Ovary (tissue), 9 donors: ENCODE results near the gene TBC1D32. TPM values are rescaled to one million over a fixed set of nuclear protein-coding genes. Genes with fewer than 3 reads are reported as not detected.

Experiments
- DNase-seq, 5 donors: peaks; one replicate each; pipeline ENCODE4 v3.0.0-alpha.2; 2019 to 2020
- H3K27ac ChIP-seq, 2 donors: fragments of 200-600 bp; one replicate each; pipeline versions ENCODE4 v1.5.1 to v1.8.0; 2019 to 2022
- H3K27me3 ChIP-seq: fragments of 200-600 bp; one replicate; pipeline ENCODE4 v1.8.0; 2022
- H3K36me3 ChIP-seq: fragments of 200-600 bp; sonication (generic); one replicate; pipeline ENCODE4 v1.5.1; 2019
- H3K4me1 ChIP-seq: one replicate; pipeline ENCODE4 v1.8.1; 2013; ENCODE audit warnings: mild to moderate bottlenecking, moderate library complexity; ENCODE audit not compliant: insufficient read depth
- H3K4me3 ChIP-seq: fragments of 200-600 bp; sonication (generic); one replicate; pipeline ENCODE4 v1.5.1; 2017
- H3K9me3 ChIP-seq, 2 donors: fragments of 200-600 bp in 1 of 2; sonication (generic) in 1 of 2; one replicate each; pipeline versions ENCODE4 v1.5.1 to v1.8.1; 2013 to 2019; ENCODE audit warnings: mild to moderate bottlenecking in 1 of 2, moderate library complexity in 1 of 2
- CTCF ChIP-seq, 3 donors: fragments of 450-650 bp in 2 of 3; fragments of 200-600 bp in 1 of 3; IDR thresholded peaks; one replicate each; pipeline versions ENCODE4 v1.5.1 to v1.8.0; 2016 to 2022; ENCODE audit warnings: antibody characterized with exemption in 3 of 3, mild to moderate bottlenecking in 1 of 3
- EP300 ChIP-seq: sonication (generic); formaldehyde crosslinking; IDR thresholded peaks from one replicate; pipeline ENCODE4 v1.6.1; 2017; ENCODE audit warnings: antibody characterized with exemption
- POLR2A ChIP-seq: fragments of 450-650 bp; IDR thresholded peaks from one replicate; pipeline ENCODE4 v1.6.1; 2017; ENCODE audit warnings: antibody characterized with exemption, mild to moderate bottlenecking, moderate library complexity
- WGBS, 3 donors: extraction: QIAGEN DNeasy Blood & Tissue Kit in 1 of 3; methylation state at CpG; one replicate each; pipeline versions ENCODE4 v1.1.5 to v1.1.7; 2013 to 2017; 5-methylcytosine and 5-hydroxymethylcytosine counted together
- intact Hi-C, 4 donors: fragments of 100-400 bp; cut with DNase I; formaldehyde crosslinking; loops; one replicate each; pipeline versions ENCODE4 v1.11.0 to v1.15.1; 2022 to 2023
- polyA plus RNA-seq, 2 donors: library from polyadenylated mRNA; stranded (reverse); fragments of 200-250 nt in 1 of 2; fragments of 350-450 nt in 1 of 2; fragmentation: Illumina TruSeq in 1 of 2; extraction: RNeasy Lipid Tissue Mini Kit (QIAGEN cat#74804) in 1 of 2; gene quantifications; one replicate each; pipeline ENCODE4 v1.2.3, GENCODE V29; 2013 to 2014
- total RNA-seq, 7 donors: library from RNA; depleted of rRNA in 2 of 7; stranded (reverse); fragments of >200 nt in 2 of 7; fragmentation: NEBNext Ultra II Directional in 3 of 7; extraction: Animal tissue kit (Norgen Biotek cat#: 25700) in 3 of 7; gene quantifications; one replicate each; pipeline versions ENCODE4 v1.1.0 to v1.2.4, GENCODE V29; 2016 to 2023
- donor health status: DM: no; HTN: no; CAD: no; lungs with moderate emphysema.
- donor health status: DM: no; HTN: no; CAD: no.
- donor health status: Bipolar disorder and iron deficiency.
- donor health status: DM: yes; HTN: yes; CAD: no.
- donor health status: DM: no; HTN: no; CAD: no.
- donor health status: DM: yes; HTN: yes; CAD: no.

Gene TBC1D32
- total and polyA plus RNA-seq, 9 donors, result 2.4 to 13.4 (median 7.8) TPM

GRCh38 chr6:121351916-121352315, 17.6 kb upstream of the TBC1D32 start:
- no peak for DNase-seq
- Histone ChIP-seq H3K36me3 (no peaks in the 10 kb centered on the region), H3K27me3 (no peaks in the 10 kb centered on the region), H3K4me3 (no peak overlapping the region), H3K4me1 (no peaks in the 10 kb centered on the region), H3K27ac (no peak overlapping the region), H3K9me3 (no peaks in the 10 kb centered on the region)
- TF ChIP-seq POLR2A (no peak), EP300 (no peak), CTCF (IDR thresholded peaks at IDR 0.05) (no peak)
- intact Hi-C loops, result no loop called here
- 23 to 48% (median 27%) methylated on average over 1 of the region's 1 CpG for WGBS, 3 donors

GRCh38 chr6:121349596-121349995, 15.3 kb upstream of the TBC1D32 start:
- no peaks in the 10 kb centered on the region for H3K36me3 ChIP-seq
- TF ChIP-seq POLR2A (no peak), CTCF (IDR thresholded peaks at IDR 0.05) (no peak), EP300 (no peak)
- H3K9me3 ChIP-seq, result no peaks in the 10 kb centered on the region
- no peak overlapping the region for H3K27ac ChIP-seq
- no peaks in the 10 kb centered on the region for H3K27me3 ChIP-seq
- DNase-seq, result no peak
- intact Hi-C loops, result no loop called here
- no peak overlapping the region for H3K4me3 ChIP-seq
- no peaks in the 10 kb centered on the region for H3K4me1 ChIP-seq
- WGBS, 3 donors, result 71 to 79% (median 77%) methylated on average over 1 of the region's 1 CpG

- DNase-seq, result no peak
- H3K36me3 ChIP-seq, result no peaks in the 10 kb centered on the region
- no peaks in the 10 kb centered on the region for H3K4me1 ChIP-seq
- H3K27ac ChIP-seq, result no peak overlapping the region
- 70 to 81% (median 76%) methylated on average over 3 of the region's 3 CpGs for WGBS, 3 donors
- H3K27me3 ChIP-seq, result no peaks in the 10 kb centered on the region
- TF ChIP-seq POLR2A, result no peak
- TF ChIP-seq EP300, result no peak
- TF ChIP-seq CTCF (IDR thresholded peaks at IDR 0.05), result no peak
- intact Hi-C loops, result no loop called here
- H3K9me3 ChIP-seq, result no peaks in the 10 kb centered on the region
- no peak overlapping the region for H3K4me3 ChIP-seq
Observed at GRCh38 chr6:121347484-121347883, 13.2 kb upstream of the TBC1D32 start.

GRCh38 chr6:121344539-121344938, 10.3 kb upstream of the TBC1D32 start:
- intact Hi-C loops, result no loop called here
- no peaks in the 10 kb centered on the region for H3K4me1 ChIP-seq
- no peaks in the 10 kb centered on the region for H3K36me3 ChIP-seq
- H3K27ac ChIP-seq, result no peak overlapping the region
- no peak overlapping the region for H3K4me3 ChIP-seq
- H3K9me3 ChIP-seq, result no peaks in the 10 kb centered on the region
- TF ChIP-seq EP300 (no peak), POLR2A (no peak), CTCF (IDR thresholded peaks at IDR 0.05) (no peak)
- DNase-seq, result no peak
- 88 to 92% (median 89%) methylated on average over 2 of the region's 2 CpGs for WGBS, 3 donors
- no peaks in the 10 kb centered on the region for H3K27me3 ChIP-seq
